Loucy (cell line): ENCODE results near the gene USP7.

Experiments used
- H2AFZ ChIP-seq: fragments of 200-600 bp; sonication (generic); 2 replicates; pipeline ENCODE4 v1.6.0; 2016; ENCODE audit warnings: antibody characterized with exemption, mild to moderate bottlenecking, low read length, moderate library complexity
- H3F3A ChIP-seq: fragments of 200-600 bp; 2 replicates; pipeline ENCODE4 v1.6.0; 2016; ENCODE audit warnings: antibody characterized with exemption, low read depth, mild to moderate bottlenecking
- H3K27me3 ChIP-seq: fragments of 200-600 bp; sonication (generic); 2 replicates; pipeline ENCODE4 v1.6.1; 2014; ENCODE audit warnings: low read length, mild to moderate bottlenecking; ENCODE audit not compliant: insufficient read depth, poor library complexity, severe bottlenecking
- H3K36me3 ChIP-seq: fragments of 200-600 bp; sonication (generic); 2 replicates; pipeline ENCODE4 v1.6.1; 2016; ENCODE audit warnings: low read length; ENCODE audit not compliant: insufficient read depth
- H3K4me1 ChIP-seq: fragments of 200-600 bp; sonication (generic); 2 replicates; pipeline ENCODE4 v1.5.1; 2014; ENCODE audit warnings: low read length, mild to moderate bottlenecking; ENCODE audit not compliant: insufficient read depth, poor library complexity, severe bottlenecking
- H3K4me2 ChIP-seq: fragments of 200-600 bp; sonication (generic); 2 replicates; pipeline ENCODE4 v1.6.0; 2014; ENCODE audit warnings: antibody characterized with exemption, low read length, low read depth, mild to moderate bottlenecking; ENCODE audit not compliant: poor library complexity, severe bottlenecking
- H3K4me3 ChIP-seq: fragments of 200-600 bp; sonication (generic); 2 replicates; pipeline ENCODE4 v1.5.1; 2014; ENCODE audit warnings: low read length, mild to moderate bottlenecking, mixed read lengths; ENCODE audit not compliant: poor library complexity, severe bottlenecking
- H3K79me2 ChIP-seq: fragments of 200-600 bp; sonication (generic); 2 replicates; pipeline ENCODE4 v1.6.1; 2014; ENCODE audit warnings: low read length; ENCODE audit not compliant: insufficient read depth
- H3K9ac ChIP-seq: fragments of 200-600 bp; sonication (generic); 2 replicates; pipeline ENCODE4 v1.6.0; 2014; ENCODE audit warnings: mild to moderate bottlenecking, low read depth, low read length, moderate library complexity; ENCODE audit not compliant: poor library complexity, severe bottlenecking
- H3K9me2 ChIP-seq: fragments of 200-600 bp; sonication (generic); replicated peaks from 2 replicates; pipeline ENCODE4 v1.6.1; 2016; ENCODE audit warnings: low read depth, low read length, mixed read lengths
- H3K9me3 ChIP-seq: fragments of 200-600 bp; sonication (generic); 2 replicates; pipeline ENCODE4 v1.6.1; 2014; ENCODE audit warnings: mild to moderate bottlenecking, antibody characterized with exemption, low read length, low read depth; ENCODE audit not compliant: insufficient read depth
- H4K20me1 ChIP-seq: fragments of 200-600 bp; sonication (generic); 2 replicates; pipeline ENCODE4 v1.6.0; 2014; ENCODE audit warnings: antibody characterized with exemption, low read length, mild to moderate bottlenecking; ENCODE audit not compliant: insufficient read depth, poor library complexity, severe bottlenecking
- CTCF ChIP-seq: fragments of 200-600 bp; sonication (generic); conservative IDR thresholded peaks from 2 replicates; pipeline ENCODE4 v1.5.1; 2014; ENCODE audit warnings: mild to moderate bottlenecking, antibody characterized with exemption, low read length
- EZH2phosphoT487 ChIP-seq: fragments of 200-600 bp; IDR thresholded peaks from 2 replicates; pipeline ENCODE4 v1.6.1; 2018; ENCODE audit warnings: antibody characterized with exemption, mild to moderate bottlenecking, moderate library complexity, borderline replicate concordance

USP7 gene

GRCh38 chr16:9002042-9002441, 38.3 kb upstream of the USP7 start:
- Histone ChIP-seq H3K4me1 (no peaks in the 10 kb centered on the region), H3K4me3 (no peak overlapping the region), H3K36me3 (no peaks in the 10 kb centered on the region), H3K9me3 (no peaks in the 10 kb centered on the region), H3K9me2 (no peaks in the 10 kb centered on the region), H3F3A (no peaks in the 10 kb centered on the region), H3K27me3 (no peaks in the 10 kb centered on the region), H3K9ac (no peak overlapping the region), H2AFZ (no peak overlapping the region), H3K4me2 (no peak overlapping the region), H3K79me2 (no peaks in the 10 kb centered on the region), H4K20me1 (no peaks in the 10 kb centered on the region)
- TF ChIP-seq CTCF = no peak
- no peak for TF ChIP-seq EZH2phosphoT487

GRCh38 chr16:9000664-9001063, 37.0 kb upstream of the USP7 start:
- H3K9me3 ChIP-seq = no peaks in the 10 kb centered on the region
- H3K79me2 ChIP-seq = no peaks in the 10 kb centered on the region
- H3K9me2 ChIP-seq = no peaks in the 10 kb centered on the region
- no peak overlapping the region for H3K4me2 ChIP-seq
- H3K4me3 ChIP-seq = no peak overlapping the region
- no peaks in the 10 kb centered on the region for H3K4me1 ChIP-seq
- H3K36me3 ChIP-seq = no peaks in the 10 kb centered on the region
- no peaks in the 10 kb centered on the region for H3K27me3 ChIP-seq
- TF ChIP-seq EZH2phosphoT487 (no peak), CTCF (no peak)
- no peaks in the 10 kb centered on the region for H4K20me1 ChIP-seq
- no peak overlapping the region for H2AFZ ChIP-seq
- no peaks in the 10 kb centered on the region for H3F3A ChIP-seq
- no peak overlapping the region for H3K9ac ChIP-seq

- Histone ChIP-seq H2AFZ (no peak overlapping the region), H3K36me3 (no peaks in the 10 kb centered on the region), H3K9me2 (no peaks in the 10 kb centered on the region), H3K27me3 (no peaks in the 10 kb centered on the region), H3F3A (no peaks in the 10 kb centered on the region), H3K9ac (no peak overlapping the region), H3K79me2 (no peaks in the 10 kb centered on the region), H3K4me2 (no peak overlapping the region), H4K20me1 (no peaks in the 10 kb centered on the region), H3K4me3 (no peak overlapping the region), H3K4me1 (no peaks in the 10 kb centered on the region), H3K9me3 (no peaks in the 10 kb centered on the region)
- TF ChIP-seq CTCF = no peak
- TF ChIP-seq EZH2phosphoT487 = no peak
Observed at GRCh38 chr16:8999800-9000199, 36.1 kb upstream of the USP7 start.
